HG03460 (cell line): ENCODE data around the gene RYR3.

Experiments used
- ATAC-seq: cut with Tn5 transposase; IDR thresholded peaks from one replicate; pipeline ENCODE4 v1.9.1; 2021; ENCODE audit not compliant: unreplicated experiment

Gene RYR3

GRCh38 chr15:33378866-33379480, 68.2 kb downstream of the RYR3 start:
- ATAC-seq: no peak

- no peak for ATAC-seq
These were observed 69.6 kb downstream of the RYR3 start for GRCh38 chr15:33380406-33380805.

GRCh38 chr15:33382491-33382890, 71.7 kb downstream of the RYR3 start:
- no peak for ATAC-seq

GRCh38 chr15:33384307-33384706, 73.5 kb downstream of the RYR3 start:
- ATAC-seq: no peak

- ATAC-seq: no peak
These were observed 81.7 kb downstream of the RYR3 start for GRCh38 chr15:33392453-33392852.

- ATAC-seq: no peak
These were observed 82.8 kb downstream of the RYR3 start for GRCh38 chr15:33393546-33393945.

GRCh38 chr15:33395321-33395720, 84.6 kb downstream of the RYR3 start:
- ATAC-seq: no peak

GRCh38 chr15:33395846-33396245, 85.1 kb downstream of the RYR3 start:
- ATAC-seq: no peak

GRCh38 chr15:33396475-33396874, 85.7 kb downstream of the RYR3 start:
- no peak for ATAC-seq

- no peak for ATAC-seq
These were observed 87.8 kb downstream of the RYR3 start for GRCh38 chr15:33398555-33398954.

GRCh38 chr15:33400941-33401340, 90.2 kb downstream of the RYR3 start:
- no peak for ATAC-seq

GRCh38 chr15:33402600-33402999, 91.8 kb downstream of the RYR3 start:
- no peak for ATAC-seq

- ATAC-seq: no peak
These were observed 94.3 kb downstream of the RYR3 start for GRCh38 chr15:33405096-33405495.

GRCh38 chr15:33411596-33412540, 101.1 kb downstream of the RYR3 start:
- ATAC-seq: no peak

- no peak for ATAC-seq
These were observed 108.9 kb downstream of the RYR3 start for GRCh38 chr15:33419701-33420100.

GRCh38 chr15:33424025-33424424, 113.3 kb downstream of the RYR3 start:
- no peak for ATAC-seq

GRCh38 chr15:33425142-33425541, 114.4 kb downstream of the RYR3 start:
- no peak for ATAC-seq

- ATAC-seq: no peak
These were observed 119.8 kb downstream of the RYR3 start for GRCh38 chr15:33430577-33430976.

GRCh38 chr15:33433821-33434220, 123.1 kb downstream of the RYR3 start:
- no peak for ATAC-seq

GRCh38 chr15:33438396-33438795, 127.6 kb downstream of the RYR3 start:
- no peak for ATAC-seq

GRCh38 chr15:33440900-33441299, 130.1 kb downstream of the RYR3 start:
- no peak for ATAC-seq

GRCh38 chr15:33442449-33442848, 131.7 kb downstream of the RYR3 start:
- no peak for ATAC-seq
